Activated CD8-positive, alpha-beta T cell treated with anti-CD3 and anti-CD28 coated beads for 36 hours (primary cell): ENCODE results near the gene GRID1. TPM values are rescaled to one million over a fixed set of nuclear protein-coding genes. Genes with fewer than 3 reads are reported as not detected.

ENCODE experiments used
- ATAC-seq: fragments of 200-7000 bp; cut with Tn5 transposase; one replicate; pipeline ENCODE4 v1.10.0; 2021; ENCODE audit warnings: mild to moderate bottlenecking, moderate library complexity
- CTCF ChIA-PET: fragments of 350-600 bp; sonication (Branson Sonifier 250); formaldehyde crosslinking; loops from one replicate; lab custom pipeline; 2021; ENCODE audit warnings: antibody characterized with exemption; lab: Charles Lee
- POLR2A ChIA-PET: fragments of 350-600 bp; sonication (Branson Sonifier 250); formaldehyde crosslinking; loops from one replicate; lab custom pipeline; 2021; ENCODE audit warnings: antibody characterized with exemption; lab: Charles Lee
- DNase-seq: peaks from one replicate; pipeline ENCODE4 v3.0.0-alpha.2; 2020
- H3K27ac Mint-ChIP-seq: one replicate; pipeline ENCODE4 v1.8.0; 2021; ENCODE audit warnings: mild to moderate bottlenecking, mixed read lengths
- H3K27me3 Mint-ChIP-seq: one replicate; pipeline ENCODE4 v1.8.0; 2021; ENCODE audit warnings: mixed read lengths
- H3K36me3 Mint-ChIP-seq: one replicate; pipeline ENCODE4 v1.8.0; 2021; ENCODE audit warnings: low read depth, mixed read lengths
- H3K4me1 Mint-ChIP-seq: one replicate; pipeline ENCODE4 v1.8.0; 2021; ENCODE audit warnings: low read depth, mixed read lengths
- H3K4me3 Mint-ChIP-seq: one replicate; pipeline ENCODE4 v1.8.0; 2021; ENCODE audit warnings: mild to moderate bottlenecking, moderate library complexity, mixed read lengths
- H3K9me3 Mint-ChIP-seq: one replicate; pipeline ENCODE4 v1.8.0; 2021; ENCODE audit warnings: mixed read lengths
- CTCF ChIP-seq: fragments of 200-600 bp; IDR thresholded peaks from one replicate; pipeline ENCODE4 v1.8.0; 2022; ENCODE audit warnings: antibody characterized with exemption, mild to moderate bottlenecking
- intact Hi-C: fragments of 100-400 bp; cut with micrococcal nuclease; formaldehyde crosslinking; loops from one replicate; pipeline ENCODE4 v1.10.0; 2022
- total RNA-seq, 2 experiments: library from RNA; stranded (reverse); gene quantifications; one replicate each; pipeline ENCODE4 v1.2.3, GENCODE V29; 2021

Gene GRID1
- total RNA-seq, 2 experiments from 2014 or later = not detected

DNA sequence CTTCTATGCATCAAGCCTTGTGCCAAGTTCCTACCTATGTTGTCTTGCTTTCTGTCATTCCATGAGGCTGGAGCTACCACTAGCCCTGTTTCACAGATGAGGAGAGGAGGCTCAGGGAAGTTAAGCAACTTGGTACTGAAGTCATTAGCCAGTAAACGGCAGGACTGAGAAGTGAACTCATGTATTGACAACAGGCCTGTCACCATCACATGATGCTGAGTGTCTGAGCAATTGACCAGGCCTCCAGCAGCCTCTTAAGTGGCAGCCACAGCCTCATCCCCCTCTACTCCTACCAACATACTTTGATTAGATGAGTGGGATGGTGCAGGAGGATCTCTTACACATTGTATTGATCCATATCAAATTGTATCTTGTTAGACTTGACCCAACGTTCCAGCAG lies 317.6 kb downstream of the GRID1 start:
- intact Hi-C loops = no loop called here
- no peak for DNase-seq
- no peak for ATAC-seq
- no peak for TF ChIP-seq CTCF
- H3K4me3 Mint-ChIP-seq = no peak overlapping the region
- H3K36me3 Mint-ChIP-seq = no peaks in the 10 kb centered on the region
- H3K27ac Mint-ChIP-seq = no peak overlapping the region
- H3K9me3 Mint-ChIP-seq = no peaks in the 10 kb centered on the region
- POLR2A ChIA-PET = no interaction called here
- CTCF ChIA-PET = no interaction called here
- peaks cover 22% of the 10 kb centered on the region for H3K4me1 Mint-ChIP-seq
- H3K27me3 Mint-ChIP-seq = peaks cover 29% of the 10 kb centered on the region

DNA sequence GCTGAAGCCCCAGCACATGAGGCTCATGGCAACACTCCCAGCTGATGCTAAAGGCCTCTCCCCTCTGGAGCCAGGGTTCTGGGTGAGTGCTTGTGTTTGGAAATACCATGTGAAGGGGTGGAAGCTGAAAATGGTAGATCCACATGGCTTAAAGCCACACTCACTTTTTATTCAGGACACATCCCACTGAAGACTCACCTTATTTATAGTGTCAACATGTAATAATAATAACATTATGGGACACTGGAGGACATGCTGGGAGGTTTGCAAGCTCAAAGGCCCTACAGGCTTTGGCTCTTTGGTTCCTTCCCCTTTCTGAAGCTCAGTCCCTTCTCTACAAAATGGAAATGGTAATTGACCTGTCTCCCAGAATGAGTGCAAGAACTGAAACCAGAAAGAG lies 318.0 kb downstream of the GRID1 start:
- Mint-ChIP-seq H3K4me3 (no peak overlapping the region), H3K27me3 (peaks cover 29% of the 10 kb centered on the region), H3K27ac (no peak overlapping the region), H3K36me3 (no peaks in the 10 kb centered on the region), H3K4me1 (peaks cover 22% of the 10 kb centered on the region), H3K9me3 (no peaks in the 10 kb centered on the region)
- ChIA-PET POLR2A (no interaction called here), CTCF (no interaction called here)
- intact Hi-C loops = no loop called here
- ATAC-seq (no peak), DNase-seq (no peak)
- no peak for TF ChIP-seq CTCF

DNA sequence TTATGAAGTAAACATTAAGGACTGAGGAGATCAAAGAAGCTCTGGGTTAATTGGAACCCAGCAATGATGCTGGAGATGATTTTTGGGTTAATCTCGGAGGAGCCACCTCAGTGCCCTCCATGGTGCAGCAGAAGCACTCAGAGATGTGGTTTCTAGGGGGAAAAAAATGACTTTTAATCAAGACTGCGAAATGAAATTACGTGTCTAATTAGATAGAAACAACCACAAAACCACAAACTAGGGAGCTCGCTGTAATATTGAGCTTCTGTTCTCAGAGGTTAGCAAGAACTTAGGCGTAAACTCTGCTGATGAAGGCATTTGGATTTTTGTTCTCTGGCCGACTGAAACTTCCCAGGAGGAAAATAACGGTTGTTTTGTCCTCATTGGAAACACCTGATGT lies 319.0 kb downstream of the GRID1 start:
- H3K27me3 Mint-ChIP-seq = peaks cover 30% of the 10 kb centered on the region
- ATAC-seq (peak; percentile 87), DNase-seq (peak; percentile 48)
- CTCF ChIA-PET = interaction anchor here (0.6 kb wide), 1 partner anchor 9 kb away, joined by 3 read pairs; no protein-coding TSS in a partner anchor
- POLR2A ChIA-PET = no interaction called here
- intact Hi-C loops = no loop called here
- H3K36me3 Mint-ChIP-seq = no peaks in the 10 kb centered on the region
- H3K4me3 Mint-ChIP-seq = peak overlapping the region; percentile 3
- H3K4me1 Mint-ChIP-seq = peaks cover 22% of the 10 kb centered on the region
- H3K27ac Mint-ChIP-seq = no peak overlapping the region
- no peak for TF ChIP-seq CTCF
- no peaks in the 10 kb centered on the region for H3K9me3 Mint-ChIP-seq

DNA sequence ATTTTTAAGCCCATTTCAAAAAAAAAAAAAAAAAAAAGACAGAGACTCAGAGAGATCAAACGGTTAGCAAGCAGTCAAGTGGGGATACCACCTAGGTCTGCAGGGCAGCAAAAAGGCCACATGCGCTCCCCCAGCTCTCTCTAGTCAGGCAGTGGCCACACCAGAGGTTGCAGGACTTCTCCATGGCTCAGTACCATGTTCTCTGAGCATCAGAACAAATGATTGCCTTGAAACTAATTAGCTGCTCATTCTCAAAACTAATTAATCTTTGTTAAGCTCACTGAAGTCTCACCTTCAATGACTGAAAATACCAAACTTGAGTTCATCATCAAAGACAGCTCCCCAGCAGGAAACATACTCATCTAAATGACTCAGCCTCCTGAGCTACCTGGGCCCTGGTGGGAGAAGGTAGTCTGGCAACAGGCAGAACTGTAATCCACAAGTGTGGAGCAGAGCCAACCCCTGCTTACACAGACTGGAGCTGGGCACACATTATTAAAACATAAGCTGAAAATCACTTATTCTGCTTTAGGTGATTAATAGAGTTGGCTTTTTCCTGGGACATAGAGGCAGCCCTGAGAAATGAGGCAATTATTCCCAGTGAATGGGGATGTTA lies 319.6 kb downstream of the GRID1 start:
- no peaks in the 10 kb centered on the region for H3K9me3 Mint-ChIP-seq
- ATAC-seq = peak; percentile 81
- intact Hi-C loops = no loop called here
- H3K4me3 Mint-ChIP-seq = no peak overlapping the region
- ChIA-PET CTCF (no interaction called here), POLR2A (no interaction called here)
- no peak for TF ChIP-seq CTCF
- H3K36me3 Mint-ChIP-seq = no peaks in the 10 kb centered on the region
- peak; percentile 42 for DNase-seq
- H3K4me1 Mint-ChIP-seq = peaks cover 22% of the 10 kb centered on the region
- H3K27me3 Mint-ChIP-seq = peaks cover 28% of the 10 kb centered on the region
- peak overlapping the region; percentile 23 for H3K27ac Mint-ChIP-seq

- no peaks in the 10 kb centered on the region for H3K36me3 Mint-ChIP-seq
- POLR2A ChIA-PET = interaction anchor here (0.8 kb wide), 1 partner anchor 12 kb away, joined by 3 read pairs; no protein-coding TSS in a partner anchor
- H3K4me3 Mint-ChIP-seq = no peak overlapping the region
- no peak overlapping the region for H3K27ac Mint-ChIP-seq
- CTCF ChIA-PET = interaction anchor here (1.0 kb wide), 1 partner anchor 477 kb away, joined by 3 read pairs; no protein-coding TSS in a partner anchor
- intact Hi-C loops = no loop called here
- H3K27me3 Mint-ChIP-seq = peaks cover 29% of the 10 kb centered on the region
- no peaks in the 10 kb centered on the region for H3K9me3 Mint-ChIP-seq
- TF ChIP-seq CTCF = no peak
- ATAC-seq = no peak
- peaks cover 22% of the 10 kb centered on the region for H3K4me1 Mint-ChIP-seq
- DNase-seq = no peak
Observed at GRCh38 chr10:86045896-86046295, 320.7 kb downstream of the GRID1 start.
